Parathyroid adenoma (tissue), 2 donors: Measurements from ENCODE around the gene MAP3K20.

ENCODE experiments used
- H2AFZ ChIP-seq: fragments of 300-600 bp; sonication (generic); one replicate; pipeline ENCODE4 v1.7.0; 2017; ENCODE audit warnings: antibody characterized with exemption, mild to moderate bottlenecking
- H3K27ac ChIP-seq: fragments of 300-600 bp; sonication (generic); one replicate; pipeline ENCODE4 v1.7.0; 2017
- H3K27me3 ChIP-seq: fragments of 300-600 bp; sonication (generic); one replicate; pipeline ENCODE4 v1.7.0; 2017; ENCODE audit warnings: low read length; ENCODE audit not compliant: control insufficient read depth, insufficient read depth
- H3K36me3 ChIP-seq: fragments of 300-600 bp; sonication (generic); one replicate; pipeline ENCODE4 v1.7.0; 2017; ENCODE audit warnings: low read length; ENCODE audit not compliant: control insufficient read depth, insufficient read depth
- H3K4me1 ChIP-seq: fragments of 300-600 bp; sonication (generic); one replicate; pipeline ENCODE4 v1.7.0; 2017; ENCODE audit warnings: control low read depth
- H3K4me2 ChIP-seq: fragments of 300-600 bp; sonication (generic); one replicate; pipeline ENCODE4 v1.7.0; 2017; ENCODE audit warnings: low read length
- H3K4me3 ChIP-seq: fragments of 300-600 bp; sonication (generic); one replicate; pipeline ENCODE4 v1.7.0; 2017; ENCODE audit warnings: low read depth, low read length
- H3K79me2 ChIP-seq: fragments of 300-600 bp; sonication (generic); one replicate; pipeline ENCODE4 v1.7.0; 2017; ENCODE audit warnings: control low read depth
- H3K9ac ChIP-seq: fragments of 300-600 bp; sonication (generic); one replicate; pipeline ENCODE4 v1.7.0; 2017; ENCODE audit warnings: mild to moderate bottlenecking
- H3K9me3 ChIP-seq: fragments of 300-600 bp; sonication (generic); one replicate; pipeline ENCODE4 v1.7.0; 2017; ENCODE audit warnings: low read length; ENCODE audit not compliant: control insufficient read depth
- TF ChIP-seq, protein P1 (sequence below): fragments of 300-600 bp; sonication (generic); IDR thresholded peaks from one replicate; pipeline ENCODE4 v1.7.0; 2017; ENCODE audit warnings: antibody characterized with exemption, mild to moderate bottlenecking
- donor health status: primary hyperparathyroidism.

MAP3K20 gene

DNA sequence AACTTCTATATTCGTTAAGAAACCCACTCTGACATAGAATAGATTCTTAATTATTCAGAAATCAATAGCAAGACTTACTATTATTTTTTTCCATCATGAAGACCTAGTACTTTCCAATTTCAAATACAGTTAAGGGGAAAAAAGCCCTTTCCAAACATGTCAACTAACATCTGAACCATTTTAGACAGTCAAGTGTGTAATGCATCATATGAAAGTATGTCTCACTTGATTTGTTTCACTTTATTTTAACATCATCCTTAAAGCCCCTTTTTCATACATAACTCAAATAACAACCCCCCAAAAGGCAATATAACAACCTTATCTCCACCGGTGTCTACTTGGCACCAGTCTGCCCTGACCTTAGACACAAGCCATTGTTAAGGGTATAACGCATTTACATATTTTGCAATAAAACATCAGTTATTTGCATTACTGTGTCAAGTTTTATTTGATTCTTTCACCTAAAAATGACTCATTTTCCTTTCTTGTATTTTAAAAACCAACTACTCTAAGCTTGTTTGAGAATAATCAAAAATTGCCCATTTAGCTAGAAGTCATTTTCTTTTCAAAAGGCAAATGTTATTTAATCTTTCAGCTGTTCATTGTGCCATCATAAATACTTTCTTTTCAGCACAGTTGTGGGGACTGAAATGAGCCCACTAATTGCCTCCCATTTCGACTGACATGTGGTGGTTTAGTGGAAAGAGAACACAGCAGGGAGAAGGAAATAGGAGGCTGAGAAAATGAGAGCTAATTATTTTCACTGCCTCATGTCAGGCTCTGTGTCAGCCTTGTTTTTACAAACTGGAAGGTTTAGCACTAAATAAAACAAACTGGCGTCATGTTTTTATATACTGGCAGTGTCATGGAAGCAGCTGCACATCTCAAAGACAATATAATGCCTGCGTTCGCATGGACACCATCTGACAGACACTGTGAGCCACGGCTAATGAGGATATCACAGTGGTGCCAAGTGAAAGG, 174.3 kb downstream of the MAP3K20 start:
- Histone ChIP-seq H3K36me3 (no peaks in the 10 kb centered on the region), H2AFZ (no peak overlapping the region), H3K27me3 (no peaks in the 10 kb centered on the region), H3K27ac (no peak overlapping the region), H3K4me2 (no peak overlapping the region), H3K9ac (no peak overlapping the region), H3K9me3 (no peaks in the 10 kb centered on the region), H3K79me2 (no peaks in the 10 kb centered on the region), H3K4me3 (no peak overlapping the region), H3K4me1 (no peaks in the 10 kb centered on the region)
- TF ChIP-seq, protein P1, sequence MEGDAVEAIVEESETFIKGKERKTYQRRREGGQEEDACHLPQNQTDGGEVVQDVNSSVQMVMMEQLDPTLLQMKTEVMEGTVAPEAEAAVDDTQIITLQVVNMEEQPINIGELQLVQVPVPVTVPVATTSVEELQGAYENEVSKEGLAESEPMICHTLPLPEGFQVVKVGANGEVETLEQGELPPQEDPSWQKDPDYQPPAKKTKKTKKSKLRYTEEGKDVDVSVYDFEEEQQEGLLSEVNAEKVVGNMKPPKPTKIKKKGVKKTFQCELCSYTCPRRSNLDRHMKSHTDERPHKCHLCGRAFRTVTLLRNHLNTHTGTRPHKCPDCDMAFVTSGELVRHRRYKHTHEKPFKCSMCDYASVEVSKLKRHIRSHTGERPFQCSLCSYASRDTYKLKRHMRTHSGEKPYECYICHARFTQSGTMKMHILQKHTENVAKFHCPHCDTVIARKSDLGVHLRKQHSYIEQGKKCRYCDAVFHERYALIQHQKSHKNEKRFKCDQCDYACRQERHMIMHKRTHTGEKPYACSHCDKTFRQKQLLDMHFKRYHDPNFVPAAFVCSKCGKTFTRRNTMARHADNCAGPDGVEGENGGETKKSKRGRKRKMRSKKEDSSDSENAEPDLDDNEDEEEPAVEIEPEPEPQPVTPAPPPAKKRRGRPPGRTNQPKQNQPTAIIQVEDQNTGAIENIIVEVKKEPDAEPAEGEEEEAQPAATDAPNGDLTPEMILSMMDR, result no peak

DNA sequence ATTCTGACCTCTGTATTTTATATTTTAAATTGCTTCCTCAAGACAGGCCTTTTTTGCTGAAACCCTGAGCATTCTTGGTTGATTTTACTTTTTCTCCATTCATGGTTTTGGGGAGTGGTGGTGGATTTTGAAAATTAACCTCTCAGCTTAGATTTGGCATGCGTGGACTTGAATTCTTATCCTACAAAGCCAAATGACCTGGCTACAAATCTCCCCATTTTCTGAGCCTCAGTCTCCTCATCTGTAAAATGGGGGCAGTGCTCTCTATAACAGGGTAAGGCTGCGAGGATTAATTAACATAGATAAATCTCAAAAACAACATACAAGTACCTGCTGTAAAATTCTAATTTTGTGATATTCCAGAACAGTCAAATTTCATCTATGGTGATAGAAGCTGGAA, 175.6 kb downstream of the MAP3K20 start:
- TF ChIP-seq, protein P1, result no peak
- H3K27ac ChIP-seq, result no peak overlapping the region
- no peaks in the 10 kb centered on the region for H3K79me2 ChIP-seq
- no peak overlapping the region for H3K9ac ChIP-seq
- H3K4me1 ChIP-seq, result no peaks in the 10 kb centered on the region
- no peak overlapping the region for H2AFZ ChIP-seq
- no peaks in the 10 kb centered on the region for H3K9me3 ChIP-seq
- H3K4me2 ChIP-seq, result no peak overlapping the region
- no peak overlapping the region for H3K4me3 ChIP-seq
- no peaks in the 10 kb centered on the region for H3K36me3 ChIP-seq
- H3K27me3 ChIP-seq, result no peaks in the 10 kb centered on the region

DNA sequence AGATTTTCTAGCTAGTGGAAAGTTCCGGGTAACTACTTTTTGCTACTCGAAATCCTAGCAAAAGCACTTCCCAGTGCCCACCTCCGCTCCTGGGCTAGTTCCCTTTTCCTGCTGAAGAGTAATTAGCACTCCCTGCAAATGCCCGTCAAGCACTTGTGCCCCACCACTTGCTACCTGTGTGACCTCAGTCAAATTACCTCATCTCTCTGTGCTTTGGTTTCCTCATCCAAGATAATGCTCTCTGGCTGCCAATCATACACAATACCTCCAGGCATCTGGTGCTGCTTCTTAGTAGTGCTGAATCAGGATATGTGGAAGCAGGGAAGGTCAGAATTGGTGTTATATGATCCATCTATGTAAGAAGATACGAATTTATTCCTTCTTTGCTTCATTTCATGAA, 176.9 kb downstream of the MAP3K20 start:
- Histone ChIP-seq H3K79me2 (no peaks in the 10 kb centered on the region), H3K4me2 (no peak overlapping the region), H3K27ac (no peak overlapping the region), H3K4me1 (no peaks in the 10 kb centered on the region), H3K27me3 (no peaks in the 10 kb centered on the region), H2AFZ (no peak overlapping the region), H3K4me3 (no peak overlapping the region), H3K9me3 (no peaks in the 10 kb centered on the region), H3K36me3 (no peaks in the 10 kb centered on the region), H3K9ac (no peak overlapping the region)
- TF ChIP-seq, protein P1, result no peak

DNA sequence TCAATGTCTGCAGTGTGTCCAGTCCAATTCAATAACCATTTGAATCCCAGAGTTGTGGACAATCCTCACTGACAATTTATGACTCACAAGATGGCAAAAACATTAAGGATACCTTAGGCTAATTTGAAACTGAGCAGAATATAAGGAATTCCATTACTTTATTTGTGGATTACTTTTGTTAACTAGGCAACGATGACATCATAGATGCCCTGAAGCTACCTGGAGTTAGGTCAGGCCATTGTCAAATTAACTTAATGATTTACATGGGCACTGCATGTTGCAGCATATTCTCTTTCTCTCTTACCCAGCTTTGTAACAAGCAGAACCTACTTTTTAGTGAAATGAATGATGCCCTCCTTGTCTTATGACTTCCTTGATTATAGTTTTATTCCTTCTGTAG, 179.0 kb downstream of the MAP3K20 start:
- H3K4me3 ChIP-seq, result no peak overlapping the region
- no peaks in the 10 kb centered on the region for H3K27me3 ChIP-seq
- no peaks in the 10 kb centered on the region for H3K79me2 ChIP-seq
- H3K27ac ChIP-seq, result no peak overlapping the region
- H3K4me2 ChIP-seq, result no peak overlapping the region
- TF ChIP-seq, protein P1, result no peak
- no peak overlapping the region for H3K9ac ChIP-seq
- no peaks in the 10 kb centered on the region for H3K9me3 ChIP-seq
- no peaks in the 10 kb centered on the region for H3K36me3 ChIP-seq
- H2AFZ ChIP-seq, result no peak overlapping the region
- no peaks in the 10 kb centered on the region for H3K4me1 ChIP-seq
